Measurements from ENCODE around the gene ZNF236.

DNA sequence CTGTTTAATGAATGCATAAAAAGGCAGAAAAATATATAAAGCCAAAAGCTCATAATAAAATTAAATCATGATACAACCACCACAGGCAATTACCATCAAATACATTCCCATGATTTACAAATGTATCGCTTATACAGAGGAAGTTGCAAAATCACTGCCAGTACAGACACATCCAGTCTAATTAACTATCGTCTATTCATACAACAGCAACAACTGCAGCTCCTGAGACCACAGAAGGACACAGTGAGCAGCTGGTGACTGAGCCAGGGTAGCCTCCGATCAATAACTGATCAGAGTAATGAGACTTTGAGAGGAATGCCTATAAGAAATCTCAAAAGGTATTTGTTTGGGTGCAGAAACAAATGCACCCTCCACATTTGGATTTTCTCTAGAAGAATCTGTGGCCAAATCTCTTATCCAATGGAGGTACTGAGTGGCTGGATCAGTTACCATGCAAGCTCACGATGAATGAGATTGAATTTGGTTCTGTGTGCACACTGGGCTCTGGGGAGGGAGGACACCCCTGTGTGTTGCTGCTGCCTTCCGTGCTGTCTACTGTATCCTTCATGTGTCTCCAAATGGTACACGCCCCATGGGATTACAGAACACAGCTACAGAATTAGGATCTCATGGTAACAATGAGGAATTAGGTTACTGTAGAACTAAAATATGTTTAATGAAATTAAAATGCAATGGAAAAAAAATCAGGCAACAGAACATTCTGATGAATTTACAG lies 190.6 kb downstream of the ZNF236 start:
- TF ChIP-seq POLR2A (IDR thresholded peaks at IDR 0.05) (no peak), EP300 (IDR thresholded peaks at IDR 0.05) (no peak)
- TF ChIP-seq, protein P1, sequence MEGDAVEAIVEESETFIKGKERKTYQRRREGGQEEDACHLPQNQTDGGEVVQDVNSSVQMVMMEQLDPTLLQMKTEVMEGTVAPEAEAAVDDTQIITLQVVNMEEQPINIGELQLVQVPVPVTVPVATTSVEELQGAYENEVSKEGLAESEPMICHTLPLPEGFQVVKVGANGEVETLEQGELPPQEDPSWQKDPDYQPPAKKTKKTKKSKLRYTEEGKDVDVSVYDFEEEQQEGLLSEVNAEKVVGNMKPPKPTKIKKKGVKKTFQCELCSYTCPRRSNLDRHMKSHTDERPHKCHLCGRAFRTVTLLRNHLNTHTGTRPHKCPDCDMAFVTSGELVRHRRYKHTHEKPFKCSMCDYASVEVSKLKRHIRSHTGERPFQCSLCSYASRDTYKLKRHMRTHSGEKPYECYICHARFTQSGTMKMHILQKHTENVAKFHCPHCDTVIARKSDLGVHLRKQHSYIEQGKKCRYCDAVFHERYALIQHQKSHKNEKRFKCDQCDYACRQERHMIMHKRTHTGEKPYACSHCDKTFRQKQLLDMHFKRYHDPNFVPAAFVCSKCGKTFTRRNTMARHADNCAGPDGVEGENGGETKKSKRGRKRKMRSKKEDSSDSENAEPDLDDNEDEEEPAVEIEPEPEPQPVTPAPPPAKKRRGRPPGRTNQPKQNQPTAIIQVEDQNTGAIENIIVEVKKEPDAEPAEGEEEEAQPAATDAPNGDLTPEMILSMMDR (IDR thresholded peaks at IDR 0.05), result no peak

All from suprapubic skin (tissue), 3 donors.